SK-N-SH (cell line): Measurements from ENCODE around the gene CUBN. TPM values are rescaled to one million over a fixed set of nuclear protein-coding genes. Genes with fewer than 3 reads are reported as not detected.

Source experiments
- CTCF ChIA-PET: fragments of 300-600, 350-600 bp; formaldehyde crosslinking; extraction: SDS; loops from one replicate; lab custom pipeline; 2021; lab: Yijun Ruan, JAX
- POLR2A ChIA-PET: fragments of 350-600 bp; sonication (Branson Sonifier 250); formaldehyde crosslinking; extraction: SDS; loops from one replicate; lab custom pipeline; 2020; ENCODE audit warnings: antibody characterized with exemption, inconsistent platforms; lab: Yijun Ruan, JAX
- DNase-seq: peaks from one replicate; pipeline ENCODE4 v3.0.0; 2012
- H2AFZ ChIP-seq: fragments of 200-600 bp; sonication (generic); 2 replicates; pipeline ENCODE4 v1.8.1; 2016; ENCODE audit warnings: antibody characterized with exemption, mild to moderate bottlenecking, low read depth
- H3F3A ChIP-seq: fragments of 200-600 bp; sonication (generic); replicated peaks from 2 replicates; pipeline ENCODE3; 2016; ENCODE audit warnings: antibody characterized with exemption, mild to moderate bottlenecking; ENCODE audit not compliant: insufficient read depth
- H3K27ac ChIP-seq, 2 experiments: fragments of 200-500 bp in 1 of 2; fragments of 200-600 bp in 1 of 2; sonication (Bioruptor generic) in 1 of 2; sonication (generic), shearing (Covaris generic) in 1 of 2; 2 replicates each; pipeline versions ENCODE4 v1.5.1 to v1.6.1; 2014 to 2016; ENCODE audit warnings: low read depth in 2 of 2, inconsistent platforms in 1 of 2, low read length in 1 of 2, mild to moderate bottlenecking in 1 of 2, mixed read lengths in 1 of 2
- H3K27me3 ChIP-seq: fragments of 200-600 bp; sonication (generic), shearing (Covaris generic); 2 replicates; pipeline ENCODE4 v1.6.1; 2016; ENCODE audit warnings: mixed run types; ENCODE audit not compliant: insufficient read depth
- H3K36me3 ChIP-seq, 2 experiments: fragments of 200-500 bp in 1 of 2; fragments of 200-600 bp in 1 of 2; sonication (Bioruptor generic) in 1 of 2; sonication (generic) in 1 of 2; replicated peaks in 1 of 2; 2 replicates each; pipeline versions ENCODE3 to v1.5.1; 2014 to 2016; ENCODE audit warnings: low read length in 1 of 2, mild to moderate bottlenecking in 1 of 2; ENCODE audit not compliant: insufficient read depth in 2 of 2, control insufficient read depth in 1 of 2
- H3K4me1 ChIP-seq, 2 experiments: fragments of 200-500 bp in 1 of 2; fragments of 200-600 bp in 1 of 2; sonication (Bioruptor generic) in 1 of 2; sonication (generic), shearing (Covaris generic) in 1 of 2; 2 replicates each; pipeline versions ENCODE4 v1.5.1 to v1.6.1; 2014 to 2016; ENCODE audit warnings: low read depth in 1 of 2, low read length in 1 of 2, mixed run types in 1 of 2; ENCODE audit not compliant: insufficient read depth in 2 of 2, control insufficient read depth in 1 of 2
- H3K4me2 ChIP-seq: fragments of 200-600 bp; sonication (generic), shearing (Covaris generic); 2 replicates; pipeline ENCODE4 v1.6.1; 2017; ENCODE audit warnings: mixed run types
- H3K4me3 ChIP-seq, 2 experiments: fragments of 200-500 bp in 1 of 2; fragments of 200-600 bp in 1 of 2; sonication (Bioruptor generic) in 1 of 2; sonication (generic), shearing (Covaris generic) in 1 of 2; 2 replicates each; pipeline versions ENCODE4 v1.5.1 to v1.8.1; 2014 to 2016; ENCODE audit warnings: low read depth in 2 of 2, inconsistent platforms in 1 of 2, low read length in 1 of 2, mild to moderate bottlenecking in 1 of 2, mixed read lengths in 1 of 2, moderate library complexity in 1 of 2
- H3K79me2 ChIP-seq: fragments of 200-600 bp; sonication (generic); 2 replicates; pipeline ENCODE4 v1.8.1; 2017; ENCODE audit warnings: mild to moderate bottlenecking; ENCODE audit not compliant: insufficient read depth
- H3K9ac ChIP-seq: fragments of 200-600 bp; sonication (generic); 2 replicates; pipeline ENCODE4 v1.6.1; 2017; ENCODE audit warnings: mixed run types
- H3K9me2 ChIP-seq: fragments of 200-600 bp; sonication (generic); 2 replicates; pipeline ENCODE4 v1.6.1; 2017; ENCODE audit warnings: mixed run types
- H3K9me3 ChIP-seq: fragments of 200-600 bp; sonication (generic); 2 replicates; pipeline ENCODE4 v1.6.1; 2017; ENCODE audit warnings: mixed run types, mild to moderate bottlenecking, moderate library complexity
- H4K20me1 ChIP-seq: fragments of 200-600 bp; sonication (generic); 2 replicates; pipeline ENCODE4 v1.6.1; 2017; ENCODE audit warnings: mild to moderate bottlenecking, mixed run types; ENCODE audit not compliant: insufficient read depth
- CHD2 ChIP-seq: fragments of 150-350 bp; IDR thresholded peaks from 2 replicates; pipeline ENCODE4 v1.6.1; 2018; ENCODE audit warnings: low read length; ENCODE audit not compliant: partially characterized antibody
- ELF1 ChIP-seq: IDR thresholded peaks from 2 replicates; pipeline ENCODE4 v1.4.0; 2012
- EZH2phosphoT487 ChIP-seq: fragments of 200-600 bp; sonication (generic); IDR thresholded peaks from 2 replicates; pipeline ENCODE4 v1.6.1; 2017; ENCODE audit warnings: low read depth, mixed run types, mild to moderate bottlenecking, antibody characterized with exemption, moderate library complexity, borderline replicate concordance
- GATA2 ChIP-seq: sonication (generic); formaldehyde crosslinking; IDR thresholded peaks from 2 replicates; pipeline ENCODE4 v1.5.0; 2020; ENCODE audit warnings: mild to moderate bottlenecking, missing genetic modification reagents
- JUND ChIP-seq: IDR thresholded peaks from 2 replicates; pipeline ENCODE4 v1.4.0; 2012
- MAX ChIP-seq: IDR thresholded peaks from 2 replicates; pipeline ENCODE4 v1.4.0; 2012; ENCODE audit warnings: low read depth
- MEF2A ChIP-seq: IDR thresholded peaks from 2 replicates; pipeline ENCODE4 v1.4.0; 2012; ENCODE audit warnings: low read depth, borderline replicate concordance
- RAD21 ChIP-seq: IDR thresholded peaks from 2 replicates; pipeline ENCODE4 v1.6.1; 2012; ENCODE audit warnings: mild to moderate bottlenecking, low read length
- RXRA ChIP-seq: IDR thresholded peaks from 2 replicates; pipeline ENCODE4 v1.4.0; 2012; ENCODE audit warnings: low read depth, mild to moderate bottlenecking, borderline replicate concordance
- SIN3A ChIP-seq: IDR thresholded peaks from 2 replicates; pipeline ENCODE4 v1.6.1; 2012; ENCODE audit warnings: low read depth, mild to moderate bottlenecking, low read length, moderate library complexity, borderline replicate concordance
- TEAD4 ChIP-seq: IDR thresholded peaks from 2 replicates; pipeline ENCODE4 v1.4.0; 2012; ENCODE audit warnings: mild to moderate bottlenecking, borderline replicate concordance; ENCODE audit not compliant: insufficient read depth
- YY1 ChIP-seq: IDR thresholded peaks from 2 replicates; pipeline ENCODE4 v1.4.0; 2012; ENCODE audit warnings: low read depth, mild to moderate bottlenecking
- WGBS: methylation state at CpG from one replicate; pipeline ENCODE4 v1.1.6; 2017; ENCODE audit warnings: low lambda C conversion rate; 5-methylcytosine and 5-hydroxymethylcytosine counted together
- polyA plus RNA-seq, 3 experiments: library from polyadenylated mRNA; depleted of rRNA; stranded (reverse); fragments of >200 nt; gene quantifications; 2 replicates each; pipeline ENCODE4 v1.2.3, GENCODE V29; 2012
- TF ChIP-seq, protein P1 (sequence below): IDR thresholded peaks from 2 replicates; pipeline ENCODE4 v1.4.0; 2012; ENCODE audit warnings: low read depth, borderline replicate concordance
- TF ChIP-seq, protein P2 (sequence below): fragments of 200-600 bp; sonication (generic); IDR thresholded peaks from 2 replicates; pipeline ENCODE4 v1.6.1; 2017; ENCODE audit warnings: antibody characterized with exemption, mild to moderate bottlenecking, moderate library complexity
- TF ChIP-seq, protein P3 (sequence below): IDR thresholded peaks from 2 replicates; pipeline ENCODE4; 2012

Gene CUBN
- polyA plus RNA-seq, 1 of the 3 experiments (the other 2 are of a cell fraction): 2.4 TPM

GRCh38 chr10:17134282-17134681 is 4.7 kb upstream of the CUBN start:
- TF ChIP-seq MAX: no peak
- no peak for TF ChIP-seq EZH2phosphoT487
- no peak for TF ChIP-seq ELF1
- TF ChIP-seq, protein P1, sequence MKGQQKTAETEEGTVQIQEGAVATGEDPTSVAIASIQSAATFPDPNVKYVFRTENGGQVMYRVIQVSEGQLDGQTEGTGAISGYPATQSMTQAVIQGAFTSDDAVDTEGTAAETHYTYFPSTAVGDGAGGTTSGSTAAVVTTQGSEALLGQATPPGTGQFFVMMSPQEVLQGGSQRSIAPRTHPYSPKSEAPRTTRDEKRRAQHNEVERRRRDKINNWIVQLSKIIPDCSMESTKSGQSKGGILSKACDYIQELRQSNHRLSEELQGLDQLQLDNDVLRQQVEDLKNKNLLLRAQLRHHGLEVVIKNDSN: no peak
- no peak for TF ChIP-seq CHD2
- no peak for TF ChIP-seq SIN3A
- TF ChIP-seq TEAD4: no peak
- TF ChIP-seq, protein P2, sequence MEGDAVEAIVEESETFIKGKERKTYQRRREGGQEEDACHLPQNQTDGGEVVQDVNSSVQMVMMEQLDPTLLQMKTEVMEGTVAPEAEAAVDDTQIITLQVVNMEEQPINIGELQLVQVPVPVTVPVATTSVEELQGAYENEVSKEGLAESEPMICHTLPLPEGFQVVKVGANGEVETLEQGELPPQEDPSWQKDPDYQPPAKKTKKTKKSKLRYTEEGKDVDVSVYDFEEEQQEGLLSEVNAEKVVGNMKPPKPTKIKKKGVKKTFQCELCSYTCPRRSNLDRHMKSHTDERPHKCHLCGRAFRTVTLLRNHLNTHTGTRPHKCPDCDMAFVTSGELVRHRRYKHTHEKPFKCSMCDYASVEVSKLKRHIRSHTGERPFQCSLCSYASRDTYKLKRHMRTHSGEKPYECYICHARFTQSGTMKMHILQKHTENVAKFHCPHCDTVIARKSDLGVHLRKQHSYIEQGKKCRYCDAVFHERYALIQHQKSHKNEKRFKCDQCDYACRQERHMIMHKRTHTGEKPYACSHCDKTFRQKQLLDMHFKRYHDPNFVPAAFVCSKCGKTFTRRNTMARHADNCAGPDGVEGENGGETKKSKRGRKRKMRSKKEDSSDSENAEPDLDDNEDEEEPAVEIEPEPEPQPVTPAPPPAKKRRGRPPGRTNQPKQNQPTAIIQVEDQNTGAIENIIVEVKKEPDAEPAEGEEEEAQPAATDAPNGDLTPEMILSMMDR: no peak
- TF ChIP-seq JUND: no peak
- TF ChIP-seq RAD21: no peak
- no peak for TF ChIP-seq GATA2 (CRISPR knock-in tag)
- TF ChIP-seq, protein P3, sequence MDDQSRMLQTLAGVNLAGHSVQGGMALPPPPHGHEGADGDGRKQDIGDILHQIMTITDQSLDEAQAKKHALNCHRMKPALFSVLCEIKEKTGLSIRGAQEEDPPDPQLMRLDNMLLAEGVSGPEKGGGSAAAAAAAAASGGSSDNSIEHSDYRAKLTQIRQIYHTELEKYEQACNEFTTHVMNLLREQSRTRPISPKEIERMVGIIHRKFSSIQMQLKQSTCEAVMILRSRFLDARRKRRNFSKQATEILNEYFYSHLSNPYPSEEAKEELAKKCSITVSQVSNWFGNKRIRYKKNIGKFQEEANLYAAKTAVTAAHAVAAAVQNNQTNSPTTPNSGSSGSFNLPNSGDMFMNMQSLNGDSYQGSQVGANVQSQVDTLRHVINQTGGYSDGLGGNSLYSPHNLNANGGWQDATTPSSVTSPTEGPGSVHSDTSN: no peak
- no peaks in the 10 kb centered on the region for H3K36me3 ChIP-seq
- H3K4me1 ChIP-seq: no peaks in the 10 kb centered on the region
- 93% methylated on average over 2 of the region's 2 CpGs for WGBS
- H3K79me2 ChIP-seq: no peaks in the 10 kb centered on the region
- H3K4me2 ChIP-seq: no peak overlapping the region
- peaks cover 3% of the 10 kb centered on the region for H3F3A ChIP-seq
- no peak overlapping the region for H3K9ac ChIP-seq
- no peak overlapping the region for H3K27ac ChIP-seq
- no peak overlapping the region for H2AFZ ChIP-seq
- H3K9me2 ChIP-seq: no peaks in the 10 kb centered on the region
- no peak overlapping the region for H3K4me3 ChIP-seq
- no peaks in the 10 kb centered on the region for H3K27me3 ChIP-seq
- H4K20me1 ChIP-seq: no peaks in the 10 kb centered on the region
- POLR2A ChIA-PET: no interaction called here
- H3K9me3 ChIP-seq: no peaks in the 10 kb centered on the region
- CTCF ChIA-PET: no interaction called here
- DNase-seq: no peak

DNA sequence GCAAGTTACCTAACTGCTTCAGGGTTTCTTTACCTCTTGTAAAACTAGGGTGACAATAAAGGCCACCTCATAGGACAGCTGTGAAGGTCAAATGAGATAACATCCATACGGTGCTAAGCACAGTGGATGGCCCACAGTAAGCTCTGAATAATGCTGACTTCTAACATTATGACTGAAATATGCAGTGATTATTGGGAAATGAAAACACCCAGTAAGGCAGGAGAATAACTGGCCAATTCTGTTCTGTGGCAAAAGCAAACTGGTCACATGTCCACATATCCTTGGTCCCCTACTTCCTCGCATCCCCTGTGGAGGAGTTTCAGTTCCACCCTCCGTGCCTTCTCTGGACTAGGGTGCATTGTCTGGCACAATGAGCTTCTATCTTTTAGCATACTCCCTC is 1.4 kb downstream of the CUBN start:
- Histone ChIP-seq H3K79me2 (no peaks in the 10 kb centered on the region), H3K36me3 (no peaks in the 10 kb centered on the region), H3K9me3 (no peaks in the 10 kb centered on the region), H3K4me2 (no peak overlapping the region), H3K27me3 (no peaks in the 10 kb centered on the region), H3K4me3 (no peak overlapping the region), H3F3A (peaks cover 6% of the 10 kb centered on the region), H2AFZ (no peak overlapping the region), H3K9me2 (no peaks in the 10 kb centered on the region), H4K20me1 (no peaks in the 10 kb centered on the region), H3K27ac (no peak overlapping the region), H3K9ac (no peak overlapping the region), H3K4me1 (peaks cover 0 to 6% of the 10 kb centered on the region in 2 experiments; a peak in 1 of 4 replicates)
- POLR2A ChIA-PET: no interaction called here
- CTCF ChIA-PET: no interaction called here
- TF ChIP-seq MEF2A (no peak), YY1 (no peak), RXRA (no peak), RAD21 (no peak), CHD2 (no peak), SIN3A (no peak)
- 81% methylated on average over 3 of the region's 3 CpGs for WGBS
- no peak for DNase-seq
